ENCODE results near the gene NCOR1. TPM values are rescaled to one million over a fixed set of nuclear protein-coding genes. Genes with fewer than 3 reads are reported as not detected.

Gene NCOR1
- polyA plus RNA-seq, 2 of the 4 experiments (the other 2 are of a cell fraction): 65.5 to 190 TPM

DNA sequence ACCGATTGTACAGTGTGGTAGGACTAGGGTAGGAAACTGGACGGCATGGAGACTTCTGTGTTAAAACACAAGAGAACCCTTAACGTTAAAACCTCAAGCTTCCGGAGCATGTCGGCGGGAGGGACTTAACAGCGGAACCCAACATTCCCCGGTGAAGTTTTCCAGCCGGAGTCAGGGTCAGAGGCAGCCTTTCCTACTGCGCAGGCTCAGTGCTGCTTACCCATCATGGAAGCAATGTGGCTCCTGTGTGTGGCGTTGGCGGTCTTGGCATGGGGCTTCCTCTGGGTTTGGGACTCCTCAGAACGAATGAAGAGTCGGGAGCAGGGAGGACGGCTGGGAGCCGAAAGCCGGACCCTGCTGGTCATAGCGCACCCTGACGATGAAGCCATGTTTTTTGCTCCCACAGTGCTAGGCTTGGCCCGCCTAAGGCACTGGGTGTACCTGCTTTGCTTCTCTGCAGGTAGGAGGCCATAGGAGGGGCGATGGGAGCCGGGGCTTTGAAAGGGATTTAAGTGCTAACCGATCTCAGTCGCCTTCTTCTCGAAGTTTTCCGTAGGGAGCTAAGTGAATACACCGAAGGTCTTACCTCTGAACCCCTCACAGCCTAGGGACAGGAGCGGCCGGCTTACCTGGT, 1.8 kb upstream of the NCOR1 start, which contains the start of gene PIGL (continued):
- TF ChIP-seq ZFP36 (IDR thresholded peaks at IDR 0.05; ENCODE audit: borderline replicate concordance, partially characterized antibody) (no peak), HOXB13 (CRISPR knock-in tag; IDR thresholded peaks at IDR 0.05; ENCODE audit: low read depth) (peak; percentile 77; the same call in 1 of the 2 replicates), RARB (CRISPR knock-in tag; IDR thresholded peaks at IDR 0.05) (peak; percentile 79; the same call in 1 of the 2 replicates), MAZ (IDR thresholded peaks at IDR 0.05; ENCODE audit: borderline replicate concordance, low read depth, low read length) (peak; percentile 44; the same call in 1 of the 2 replicates), KDM1A (IDR thresholded peaks at IDR 0.05; ENCODE audit: low read depth) (no peak), CEBPB (IDR thresholded peaks at IDR 0.05) (no peak), JUN (IDR thresholded peaks at IDR 0.05) (peak; percentile 87 to 96), TFCP2L1 (CRISPR knock-in tag; IDR thresholded peaks at IDR 0.05) (0 out of 2 replicates have a peak, but pooled peaks have one; percentile 66), GATA3 (IDR thresholded peaks at IDR 0.05; ENCODE audit: borderline replicate concordance) (peak; percentile 39; the same call in 1 of the 2 replicates), FOXS1 (CRISPR knock-in tag; IDR thresholded peaks at IDR 0.05) (no peak), JUNB (IDR thresholded peaks at IDR 0.05) (no peak), TP53 (CRISPR knock-in tag; IDR thresholded peaks at IDR 0.05) (peak; percentile 35; the same call in 1 of the 2 replicates), SREBF2 (IDR thresholded peaks at IDR 0.05) (no peak), PHF8 (IDR thresholded peaks at IDR 0.05; ENCODE audit: borderline replicate concordance, low read depth) (peak; percentile 74; the same call in 1 of the 2 replicates), HOXA7 (CRISPR knock-in tag; IDR thresholded peaks at IDR 0.05) (no peak), FOSB (CRISPR knock-in tag; IDR thresholded peaks at IDR 0.05) (no peak), POLR2A (IDR thresholded peaks at IDR 0.05; ENCODE audit: low read length) (peak; percentile 96), RAD21 (conservative IDR thresholded peaks at IDR 0.05 in 1 of 2, IDR thresholded peaks at IDR 0.05 in 1 of 2) (peak; percentile 37 to 38; a peak in 2 of 5 replicates), HEYL (CRISPR knock-in tag; IDR thresholded peaks at IDR 0.05) (0 out of 2 replicates have a peak, but pooled peaks have one; percentile 41), BHLHE40 (IDR thresholded peaks at IDR 0.05; ENCODE audit: low read depth, low read length) (no peak), KDM5A (IDR thresholded peaks at IDR 0.05) (peak; percentile 98), ZC3H11A (IDR thresholded peaks at IDR 0.05) (no peak; the same call in 1 of the 2 replicates), SMC3 (IDR thresholded peaks at IDR 0.05) (peak; percentile 39; the same call in 2 of the 3 replicates), POLR2AphosphoS2 (conservative IDR thresholded peaks at IDR 0.05; ENCODE audit: low read length) (no peak), RNF2 (IDR thresholded peaks at IDR 0.05; ENCODE audit: borderline replicate concordance, low read depth) (no peak), NR3C1 (IDR thresholded peaks at IDR 0.05) (no peak), RFX5 (IDR thresholded peaks at IDR 0.05) (no peak; the same call in 1 of the 2 replicates)
- TF ChIP-seq, protein P1, sequence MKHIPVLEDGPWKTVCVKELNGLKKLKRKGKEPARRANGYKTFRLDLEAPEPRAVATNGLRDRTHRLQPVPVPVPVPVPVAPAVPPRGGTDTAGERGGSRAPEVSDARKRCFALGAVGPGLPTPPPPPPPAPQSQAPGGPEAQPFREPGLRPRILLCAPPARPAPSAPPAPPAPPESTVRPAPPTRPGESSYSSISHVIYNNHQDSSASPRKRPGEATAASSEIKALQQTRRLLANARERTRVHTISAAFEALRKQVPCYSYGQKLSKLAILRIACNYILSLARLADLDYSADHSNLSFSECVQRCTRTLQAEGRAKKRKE (CRISPR knock-in tag; IDR thresholded peaks at IDR 0.05; ENCODE audit: low read depth): peak; percentile 76; the same call in 1 of the 2 replicates
- TF ChIP-seq, protein P2, sequence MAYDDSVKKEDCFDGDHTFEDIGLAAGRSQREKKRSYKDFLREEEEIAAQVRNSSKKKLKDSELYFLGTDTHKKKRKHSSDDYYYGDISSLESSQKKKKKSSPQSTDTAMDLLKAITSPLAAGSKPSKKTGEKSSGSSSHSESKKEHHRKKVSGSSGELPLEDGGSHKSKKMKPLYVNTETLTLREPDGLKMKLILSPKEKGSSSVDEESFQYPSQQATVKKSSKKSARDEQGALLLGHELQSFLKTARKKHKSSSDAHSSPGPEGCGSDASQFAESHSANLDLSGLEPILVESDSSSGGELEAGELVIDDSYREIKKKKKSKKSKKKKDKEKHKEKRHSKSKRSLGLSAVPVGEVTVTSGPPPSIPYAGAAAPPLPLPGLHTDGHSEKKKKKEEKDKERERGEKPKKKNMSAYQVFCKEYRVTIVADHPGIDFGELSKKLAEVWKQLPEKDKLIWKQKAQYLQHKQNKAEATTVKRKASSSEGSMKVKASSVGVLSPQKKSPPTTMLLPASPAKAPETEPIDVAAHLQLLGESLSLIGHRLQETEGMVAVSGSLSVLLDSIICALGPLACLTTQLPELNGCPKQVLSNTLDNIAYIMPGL (CRISPR knock-in tag; IDR thresholded peaks at IDR 0.05; ENCODE audit: borderline replicate concordance): no peak; the same call in 1 of the 2 replicates
- TF ChIP-seq, protein P3, sequence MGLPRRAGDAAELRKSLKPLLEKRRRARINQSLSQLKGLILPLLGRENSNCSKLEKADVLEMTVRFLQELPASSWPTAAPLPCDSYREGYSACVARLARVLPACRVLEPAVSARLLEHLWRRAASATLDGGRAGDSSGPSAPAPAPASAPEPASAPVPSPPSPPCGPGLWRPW (IDR thresholded peaks at IDR 0.05): no peak
- TF ChIP-seq, protein P4, sequence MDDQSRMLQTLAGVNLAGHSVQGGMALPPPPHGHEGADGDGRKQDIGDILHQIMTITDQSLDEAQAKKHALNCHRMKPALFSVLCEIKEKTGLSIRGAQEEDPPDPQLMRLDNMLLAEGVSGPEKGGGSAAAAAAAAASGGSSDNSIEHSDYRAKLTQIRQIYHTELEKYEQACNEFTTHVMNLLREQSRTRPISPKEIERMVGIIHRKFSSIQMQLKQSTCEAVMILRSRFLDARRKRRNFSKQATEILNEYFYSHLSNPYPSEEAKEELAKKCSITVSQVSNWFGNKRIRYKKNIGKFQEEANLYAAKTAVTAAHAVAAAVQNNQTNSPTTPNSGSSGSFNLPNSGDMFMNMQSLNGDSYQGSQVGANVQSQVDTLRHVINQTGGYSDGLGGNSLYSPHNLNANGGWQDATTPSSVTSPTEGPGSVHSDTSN (IDR thresholded peaks at IDR 0.05): peak; percentile 66; the same call in 1 of the 2 replicates
- TF ChIP-seq, protein P5, sequence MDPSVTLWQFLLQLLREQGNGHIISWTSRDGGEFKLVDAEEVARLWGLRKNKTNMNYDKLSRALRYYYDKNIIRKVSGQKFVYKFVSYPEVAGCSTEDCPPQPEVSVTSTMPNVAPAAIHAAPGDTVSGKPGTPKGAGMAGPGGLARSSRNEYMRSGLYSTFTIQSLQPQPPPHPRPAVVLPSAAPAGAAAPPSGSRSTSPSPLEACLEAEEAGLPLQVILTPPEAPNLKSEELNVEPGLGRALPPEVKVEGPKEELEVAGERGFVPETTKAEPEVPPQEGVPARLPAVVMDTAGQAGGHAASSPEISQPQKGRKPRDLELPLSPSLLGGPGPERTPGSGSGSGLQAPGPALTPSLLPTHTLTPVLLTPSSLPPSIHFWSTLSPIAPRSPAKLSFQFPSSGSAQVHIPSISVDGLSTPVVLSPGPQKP (IDR thresholded peaks at IDR 0.05; ENCODE audit: low read depth, low read length): no peak
- TF ChIP-seq, protein P6, sequence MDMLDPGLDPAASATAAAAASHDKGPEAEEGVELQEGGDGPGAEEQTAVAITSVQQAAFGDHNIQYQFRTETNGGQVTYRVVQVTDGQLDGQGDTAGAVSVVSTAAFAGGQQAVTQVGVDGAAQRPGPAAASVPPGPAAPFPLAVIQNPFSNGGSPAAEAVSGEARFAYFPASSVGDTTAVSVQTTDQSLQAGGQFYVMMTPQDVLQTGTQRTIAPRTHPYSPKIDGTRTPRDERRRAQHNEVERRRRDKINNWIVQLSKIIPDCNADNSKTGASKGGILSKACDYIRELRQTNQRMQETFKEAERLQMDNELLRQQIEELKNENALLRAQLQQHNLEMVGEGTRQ (IDR thresholded peaks at IDR 0.05): no peak
- TF ChIP-seq, protein P7, sequence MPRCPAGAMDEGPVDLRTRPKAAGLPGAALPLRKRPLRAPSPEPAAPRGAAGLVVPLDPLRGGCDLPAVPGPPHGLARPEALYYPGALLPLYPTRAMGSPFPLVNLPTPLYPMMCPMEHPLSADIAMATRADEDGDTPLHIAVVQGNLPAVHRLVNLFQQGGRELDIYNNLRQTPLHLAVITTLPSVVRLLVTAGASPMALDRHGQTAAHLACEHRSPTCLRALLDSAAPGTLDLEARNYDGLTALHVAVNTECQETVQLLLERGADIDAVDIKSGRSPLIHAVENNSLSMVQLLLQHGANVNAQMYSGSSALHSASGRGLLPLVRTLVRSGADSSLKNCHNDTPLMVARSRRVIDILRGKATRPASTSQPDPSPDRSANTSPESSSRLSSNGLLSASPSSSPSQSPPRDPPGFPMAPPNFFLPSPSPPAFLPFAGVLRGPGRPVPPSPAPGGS (IDR thresholded peaks at IDR 0.05): peak; percentile 94
- TF ChIP-seq, protein P8, sequence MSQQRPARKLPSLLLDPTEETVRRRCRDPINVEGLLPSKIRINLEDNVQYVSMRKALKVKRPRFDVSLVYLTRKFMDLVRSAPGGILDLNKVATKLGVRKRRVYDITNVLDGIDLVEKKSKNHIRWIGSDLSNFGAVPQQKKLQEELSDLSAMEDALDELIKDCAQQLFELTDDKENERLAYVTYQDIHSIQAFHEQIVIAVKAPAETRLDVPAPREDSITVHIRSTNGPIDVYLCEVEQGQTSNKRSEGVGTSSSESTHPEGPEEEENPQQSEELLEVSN (IDR thresholded peaks at IDR 0.05; ENCODE audit: borderline replicate concordance, low read depth): peak; percentile 71; the same call in 1 of the 2 replicates
